ENCODE data around the gene PXDN.

DNA sequence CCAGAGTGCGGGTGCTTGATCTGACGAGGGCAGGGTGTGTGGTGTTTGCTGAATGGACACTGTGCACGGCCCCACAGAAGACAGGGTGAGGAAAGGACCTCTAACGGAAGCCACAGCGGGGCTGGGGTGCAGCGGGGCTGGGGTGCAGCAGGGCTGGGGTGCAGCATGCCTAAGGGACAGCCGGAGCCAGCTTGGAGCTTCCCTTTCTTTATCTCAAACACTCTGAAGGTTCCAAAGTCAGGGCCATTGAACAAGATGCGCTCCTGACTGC is 35.0 kb downstream of the PXDN start:
- TF ChIP-seq EZH2phosphoT487 (IDR thresholded peaks at IDR 0.05; ENCODE audit: low read length) (no peak), CTCF (IDR thresholded peaks at IDR 0.05; ENCODE audit: low read length) (no peak)

Data from MM.1S (cell line).